HL-60 (cell line): ENCODE data around the gene DPP4.

Experiments used
- DNase-seq, 2 experiments: peaks; one replicate each; pipeline ENCODE4 v3.0.0-alpha.2; 2010 to 2020; ENCODE audit warnings: low read depth in 1 of 2, low spot score in 1 of 2
- H3K27ac ChIP-seq: fragments of 250-450 bp; sonication (Bioruptor Pico); replicated peaks from 2 replicates; pipeline ENCODE4 v1.5.1; 2020; ENCODE audit warnings: mild to moderate bottlenecking, moderate library complexity
- H3K27me3 ChIP-seq: fragments of 250-450 bp; sonication (Bioruptor Pico); 2 replicates; pipeline ENCODE4 v1.5.1; 2021; ENCODE audit warnings: mild to moderate bottlenecking, moderate library complexity; ENCODE audit not compliant: insufficient read depth, poor library complexity, severe bottlenecking
- H3K4me3 ChIP-seq: replicated peaks from 2 replicates; pipeline ENCODE4 v1.5.1; 2011; ENCODE audit warnings: mild to moderate bottlenecking, control low read depth, low read length; ENCODE audit not compliant: insufficient read depth
- GABPA ChIP-seq: IDR thresholded peaks from 2 replicates; pipeline ENCODE4 v1.6.1; 2012; ENCODE audit warnings: low read depth
- POLR2AphosphoS5 ChIP-seq: IDR thresholded peaks from 2 replicates; pipeline ENCODE4 v1.6.1; 2012; ENCODE audit warnings: low read depth
- SPI1 ChIP-seq: IDR thresholded peaks from 2 replicates; pipeline ENCODE4 v1.6.1; 2012; ENCODE audit warnings: low read depth, mild to moderate bottlenecking, borderline replicate concordance
- TF ChIP-seq, protein P1 (sequence below): IDR thresholded peaks from 2 replicates; pipeline ENCODE4 v1.6.1; 2012; ENCODE audit warnings: low read depth; ENCODE audit not compliant: insufficient replicate concordance
- TF ChIP-seq, protein P2 (sequence below): IDR thresholded peaks from one replicate; pipeline ENCODE4 v1.5.1; 2011; ENCODE audit warnings: low read length, control low read depth, inconsistent platforms; ENCODE audit not compliant: insufficient read depth

The DPP4 gene

DNA sequence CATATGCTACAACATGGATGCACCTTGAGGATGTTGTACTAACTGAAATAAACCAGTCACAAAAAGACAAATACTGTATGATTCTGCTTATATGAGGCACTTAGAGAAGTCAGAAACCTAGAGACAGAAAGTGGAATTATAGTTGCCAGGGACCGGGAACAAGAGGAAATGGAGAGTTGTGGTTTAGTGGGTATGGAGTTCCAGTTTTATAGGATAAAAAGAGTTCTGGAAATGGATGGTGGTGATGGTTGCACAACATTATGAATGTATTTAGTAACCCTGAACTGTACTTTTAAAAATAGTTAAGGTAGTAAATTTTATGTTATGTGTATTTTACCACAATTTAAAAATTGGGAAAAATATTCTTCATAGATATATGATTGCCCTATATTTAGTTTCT, 97.7 kb downstream of the DPP4 start:
- Histone ChIP-seq H3K27me3 (no peaks in the 10 kb centered on the region), H3K4me3 (no peak overlapping the region), H3K27ac (no peak overlapping the region)
- TF ChIP-seq GABPA, result no peak
- no peak for TF ChIP-seq SPI1
- TF ChIP-seq, protein P1, sequence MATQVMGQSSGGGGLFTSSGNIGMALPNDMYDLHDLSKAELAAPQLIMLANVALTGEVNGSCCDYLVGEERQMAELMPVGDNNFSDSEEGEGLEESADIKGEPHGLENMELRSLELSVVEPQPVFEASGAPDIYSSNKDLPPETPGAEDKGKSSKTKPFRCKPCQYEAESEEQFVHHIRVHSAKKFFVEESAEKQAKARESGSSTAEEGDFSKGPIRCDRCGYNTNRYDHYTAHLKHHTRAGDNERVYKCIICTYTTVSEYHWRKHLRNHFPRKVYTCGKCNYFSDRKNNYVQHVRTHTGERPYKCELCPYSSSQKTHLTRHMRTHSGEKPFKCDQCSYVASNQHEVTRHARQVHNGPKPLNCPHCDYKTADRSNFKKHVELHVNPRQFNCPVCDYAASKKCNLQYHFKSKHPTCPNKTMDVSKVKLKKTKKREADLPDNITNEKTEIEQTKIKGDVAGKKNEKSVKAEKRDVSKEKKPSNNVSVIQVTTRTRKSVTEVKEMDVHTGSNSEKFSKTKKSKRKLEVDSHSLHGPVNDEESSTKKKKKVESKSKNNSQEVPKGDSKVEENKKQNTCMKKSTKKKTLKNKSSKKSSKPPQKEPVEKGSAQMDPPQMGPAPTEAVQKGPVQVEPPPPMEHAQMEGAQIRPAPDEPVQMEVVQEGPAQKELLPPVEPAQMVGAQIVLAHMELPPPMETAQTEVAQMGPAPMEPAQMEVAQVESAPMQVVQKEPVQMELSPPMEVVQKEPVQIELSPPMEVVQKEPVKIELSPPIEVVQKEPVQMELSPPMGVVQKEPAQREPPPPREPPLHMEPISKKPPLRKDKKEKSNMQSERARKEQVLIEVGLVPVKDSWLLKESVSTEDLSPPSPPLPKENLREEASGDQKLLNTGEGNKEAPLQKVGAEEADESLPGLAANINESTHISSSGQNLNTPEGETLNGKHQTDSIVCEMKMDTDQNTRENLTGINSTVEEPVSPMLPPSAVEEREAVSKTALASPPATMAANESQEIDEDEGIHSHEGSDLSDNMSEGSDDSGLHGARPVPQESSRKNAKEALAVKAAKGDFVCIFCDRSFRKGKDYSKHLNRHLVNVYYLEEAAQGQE, result no peak
- TF ChIP-seq, protein P2, sequence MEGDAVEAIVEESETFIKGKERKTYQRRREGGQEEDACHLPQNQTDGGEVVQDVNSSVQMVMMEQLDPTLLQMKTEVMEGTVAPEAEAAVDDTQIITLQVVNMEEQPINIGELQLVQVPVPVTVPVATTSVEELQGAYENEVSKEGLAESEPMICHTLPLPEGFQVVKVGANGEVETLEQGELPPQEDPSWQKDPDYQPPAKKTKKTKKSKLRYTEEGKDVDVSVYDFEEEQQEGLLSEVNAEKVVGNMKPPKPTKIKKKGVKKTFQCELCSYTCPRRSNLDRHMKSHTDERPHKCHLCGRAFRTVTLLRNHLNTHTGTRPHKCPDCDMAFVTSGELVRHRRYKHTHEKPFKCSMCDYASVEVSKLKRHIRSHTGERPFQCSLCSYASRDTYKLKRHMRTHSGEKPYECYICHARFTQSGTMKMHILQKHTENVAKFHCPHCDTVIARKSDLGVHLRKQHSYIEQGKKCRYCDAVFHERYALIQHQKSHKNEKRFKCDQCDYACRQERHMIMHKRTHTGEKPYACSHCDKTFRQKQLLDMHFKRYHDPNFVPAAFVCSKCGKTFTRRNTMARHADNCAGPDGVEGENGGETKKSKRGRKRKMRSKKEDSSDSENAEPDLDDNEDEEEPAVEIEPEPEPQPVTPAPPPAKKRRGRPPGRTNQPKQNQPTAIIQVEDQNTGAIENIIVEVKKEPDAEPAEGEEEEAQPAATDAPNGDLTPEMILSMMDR, result no peak
- DNase-seq, result no peak

DNA sequence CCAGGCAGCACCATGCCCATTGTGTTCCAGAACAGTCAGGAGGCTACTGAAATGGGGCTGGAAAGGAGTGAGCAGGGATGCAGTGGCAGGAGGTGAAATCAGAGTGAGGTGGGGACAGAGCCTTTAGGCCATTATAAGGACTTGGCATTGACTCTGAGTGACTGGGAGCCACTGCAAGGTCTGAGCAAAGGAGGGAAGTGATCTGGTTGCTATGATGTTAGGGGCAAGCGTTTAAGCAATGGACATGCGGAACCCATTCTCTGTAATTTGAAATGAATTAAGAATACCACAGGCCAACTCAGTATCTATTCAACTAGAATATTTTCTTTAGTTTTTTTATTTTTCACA, 98.2 kb downstream of the DPP4 start:
- no peak for TF ChIP-seq GABPA
- TF ChIP-seq, protein P2, result no peak
- TF ChIP-seq POLR2AphosphoS5, result no peak
- no peak for TF ChIP-seq SPI1
- TF ChIP-seq, protein P1, result no peak

DNA sequence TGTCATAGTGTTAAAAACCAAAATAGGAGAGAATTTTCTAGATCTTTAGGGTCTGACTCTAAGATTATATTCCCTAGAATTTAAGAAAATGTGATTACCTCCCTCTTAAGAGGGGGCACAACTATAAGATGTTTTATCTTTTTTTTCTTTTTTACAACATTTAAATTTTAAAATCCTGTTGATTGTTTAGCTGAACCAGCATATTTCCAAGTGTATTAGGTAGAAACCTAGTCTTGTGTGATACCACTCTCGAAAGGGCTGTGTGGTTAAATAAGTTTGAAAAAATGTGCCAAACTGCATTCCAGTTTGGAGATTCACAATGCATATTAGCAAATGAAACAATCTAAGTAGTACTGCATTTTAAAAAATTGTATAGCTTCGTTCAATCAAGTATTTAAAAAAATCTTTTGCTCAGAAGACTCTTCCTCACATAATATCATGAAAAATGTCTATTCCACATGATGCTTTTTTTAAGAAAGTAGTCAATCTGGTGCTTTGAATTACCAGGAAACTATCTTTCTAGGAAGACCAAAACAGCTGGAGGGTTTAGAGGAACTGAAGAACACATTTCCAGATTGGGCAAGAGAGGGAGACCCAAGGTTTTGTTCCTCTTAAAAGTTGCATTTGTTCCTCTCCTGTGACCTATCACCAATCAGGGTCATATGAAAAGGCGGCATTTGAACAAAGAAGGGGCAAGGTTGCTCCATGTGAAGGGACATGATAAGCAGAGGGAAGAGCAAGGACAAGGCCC, 98.8 kb downstream of the DPP4 start:
- H3K27me3 ChIP-seq, result no peaks in the 10 kb centered on the region
- DNase-seq, result peak in 1 of 2 experiments; percentile 3
- peak; percentile 28; the same call in 1 of the 2 replicates for TF ChIP-seq SPI1
- TF ChIP-seq, protein P1, result no peak
- no peak overlapping the region for H3K27ac ChIP-seq
- H3K4me3 ChIP-seq, result no peak overlapping the region

More for the DNA sequence above, 98.2 kb downstream of the DPP4 start:
- H3K27ac ChIP-seq, result no peak overlapping the region
- H3K4me3 ChIP-seq, result no peak overlapping the region
- H3K27me3 ChIP-seq, result no peaks in the 10 kb centered on the region
- DNase-seq, result no peak
